BLaER1 (cell line): Measurements from ENCODE around the gene DCST2.

Experiments
- H3K27ac ChIP-seq: shearing (Covaris generic); formaldehyde crosslinking; 2 replicates; pipeline ENCODE4 v1.8.1; 2022
- H3K27me3 ChIP-seq: shearing (Covaris generic); formaldehyde crosslinking; 2 replicates; pipeline ENCODE4 v1.8.1; 2022
- H3K36me3 ChIP-seq: shearing (Covaris generic); formaldehyde crosslinking; 2 replicates; pipeline ENCODE4 v1.8.1; 2022
- H3K4me1 ChIP-seq: shearing (Covaris generic); formaldehyde crosslinking; 2 replicates; pipeline ENCODE4 v1.8.1; 2022
- H3K4me2 ChIP-seq: shearing (Covaris generic); formaldehyde crosslinking; 2 replicates; pipeline ENCODE4 v1.8.1; 2022
- H3K4me3 ChIP-seq: shearing (Covaris generic); formaldehyde crosslinking; 2 replicates; pipeline ENCODE4 v1.8.1; 2022
- H3K9ac ChIP-seq: shearing (Covaris generic); formaldehyde crosslinking; 2 replicates; pipeline ENCODE4 v1.8.1; 2022
- H3K9me3 ChIP-seq: shearing (Covaris generic); formaldehyde crosslinking; 2 replicates; pipeline ENCODE4 v1.8.1; 2022
- H4K20me1 ChIP-seq: shearing (Covaris generic); formaldehyde crosslinking; 2 replicates; pipeline ENCODE4 v1.8.1; 2022
- Cebpa-rat ChIP-seq: shearing (Covaris generic); IDR thresholded peaks from 2 replicates; pipeline ENCODE4 v1.8.1; 2022

DCST2 gene

DNA sequence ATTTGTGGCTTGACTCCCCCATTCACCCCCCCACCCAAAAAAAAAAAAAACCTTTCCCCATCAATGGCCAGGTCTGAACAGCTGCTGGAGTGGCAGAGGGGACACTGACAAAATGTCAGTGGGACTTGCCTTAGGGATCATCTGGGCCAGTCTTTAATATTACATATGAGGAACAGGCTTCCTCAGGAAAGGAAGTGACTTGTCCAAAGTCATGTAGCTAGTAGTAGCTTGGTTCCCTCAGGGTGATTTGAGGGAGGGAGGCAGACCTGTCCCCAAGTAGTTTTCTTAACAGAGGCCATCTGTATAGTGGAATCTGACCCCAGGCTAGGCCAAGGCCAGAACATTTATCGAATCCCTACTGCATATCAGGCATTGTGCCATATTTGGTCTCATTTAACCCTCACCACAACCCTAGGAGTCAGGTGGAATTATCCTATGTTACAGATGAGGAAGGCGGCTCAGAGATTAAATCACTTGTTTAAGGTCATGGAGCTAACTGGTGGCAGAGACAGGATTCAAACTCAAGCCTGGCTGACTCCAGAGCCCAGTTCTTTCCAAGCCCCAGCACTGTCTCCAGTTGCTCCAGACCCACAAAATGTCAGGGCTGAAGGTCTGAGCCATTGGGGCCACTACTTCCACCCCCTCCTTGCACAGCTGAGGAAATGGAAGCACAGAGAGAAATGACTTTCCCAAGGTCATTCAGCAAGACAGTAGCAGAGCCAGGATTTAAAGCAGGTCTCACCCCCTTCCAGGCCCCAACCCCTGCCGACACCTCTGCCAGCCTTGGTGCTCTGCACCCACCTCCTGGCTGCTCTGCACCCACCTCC, 20.6 kb downstream of the DCST2 start:
- H3K9me3 ChIP-seq = no peaks in the 10 kb centered on the region
- H3K4me2 ChIP-seq = peak overlapping the region; percentile 100
- H3K9ac ChIP-seq = peak overlapping the region; percentile 58; the same call in 1 of the 2 replicates
- peaks cover 35% of the 10 kb centered on the region for H3K36me3 ChIP-seq
- no peak overlapping the region for H3K4me3 ChIP-seq
- H3K27ac ChIP-seq = peak overlapping the region; percentile 38
- no peak for TF ChIP-seq Cebpa-rat
- H4K20me1 ChIP-seq = peaks cover 50% of the 10 kb centered on the region; the same call in 1 of the 2 replicates
- H3K27me3 ChIP-seq = no peaks in the 10 kb centered on the region
- H3K4me1 ChIP-seq = peaks cover 97% of the 10 kb centered on the region

DNA sequence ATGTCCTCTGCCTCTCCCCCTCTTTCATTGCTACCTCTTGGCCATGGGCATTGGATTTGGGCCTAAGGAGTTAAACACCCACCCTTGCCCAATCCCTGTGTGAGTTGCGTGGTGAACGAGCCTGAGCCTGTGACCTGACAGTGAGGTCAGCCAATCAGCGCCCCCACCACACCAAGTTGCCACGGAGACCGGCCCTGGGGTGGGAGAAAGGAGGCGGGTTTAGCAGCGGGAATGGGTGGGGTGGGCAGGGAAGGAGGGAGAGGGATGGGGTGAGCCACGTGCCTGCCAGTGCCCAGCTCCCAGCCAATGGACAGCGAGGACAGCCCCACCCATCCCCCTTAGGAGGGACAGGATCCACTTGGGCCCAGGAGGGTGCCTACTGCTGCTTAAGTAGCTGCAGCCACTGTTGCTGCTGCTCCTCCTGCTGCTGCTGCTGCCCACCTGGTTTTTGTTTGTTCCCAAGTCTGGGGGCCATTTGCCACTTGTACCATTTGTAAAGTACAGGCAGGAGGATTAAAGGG, 21.5 kb downstream of the DCST2 start:
- TF ChIP-seq Cebpa-rat = no peak
- Histone ChIP-seq H3K27me3 (no peaks in the 10 kb centered on the region), H3K9ac (no peak overlapping the region), H3K9me3 (no peaks in the 10 kb centered on the region), H3K4me3 (no peak overlapping the region), H4K20me1 (peaks cover 59% of the 10 kb centered on the region; the same call in 1 of the 2 replicates), H3K4me2 (peak overlapping the region; percentile 100), H3K36me3 (peaks cover 35% of the 10 kb centered on the region), H3K4me1 (peaks cover 99% of the 10 kb centered on the region), H3K27ac (peak overlapping the region; percentile 78)

DNA sequence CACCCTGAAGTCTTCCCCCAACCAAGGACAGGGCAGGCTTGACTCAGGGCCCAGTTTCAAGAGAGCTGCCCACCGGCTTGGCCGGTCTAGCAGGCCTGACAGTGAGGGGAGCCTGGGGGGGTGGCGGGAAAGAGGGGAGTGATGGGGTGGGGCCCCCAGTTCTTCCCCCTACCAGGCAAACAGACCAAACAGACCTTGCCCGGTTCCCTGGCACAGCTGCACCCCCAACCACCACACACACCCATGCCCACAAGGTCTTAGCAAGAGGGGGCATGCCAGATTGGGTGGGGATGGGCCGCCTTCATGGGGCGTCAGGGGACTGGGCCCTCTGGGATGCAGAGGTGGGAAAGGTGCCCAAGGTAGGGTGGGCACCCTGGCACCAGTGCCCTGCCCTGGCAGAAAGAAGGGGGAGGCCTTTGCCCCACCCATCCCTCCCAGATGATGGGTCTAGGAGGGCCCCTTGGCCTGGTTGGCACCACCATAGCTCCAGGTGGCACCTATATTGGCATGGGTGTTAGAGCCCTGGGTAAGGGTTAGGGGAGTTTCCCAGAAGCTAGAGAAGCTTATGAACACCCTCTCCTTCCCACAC, 22.1 kb downstream of the DCST2 start:
- peaks cover 99% of the 10 kb centered on the region for H3K4me1 ChIP-seq

DNA sequence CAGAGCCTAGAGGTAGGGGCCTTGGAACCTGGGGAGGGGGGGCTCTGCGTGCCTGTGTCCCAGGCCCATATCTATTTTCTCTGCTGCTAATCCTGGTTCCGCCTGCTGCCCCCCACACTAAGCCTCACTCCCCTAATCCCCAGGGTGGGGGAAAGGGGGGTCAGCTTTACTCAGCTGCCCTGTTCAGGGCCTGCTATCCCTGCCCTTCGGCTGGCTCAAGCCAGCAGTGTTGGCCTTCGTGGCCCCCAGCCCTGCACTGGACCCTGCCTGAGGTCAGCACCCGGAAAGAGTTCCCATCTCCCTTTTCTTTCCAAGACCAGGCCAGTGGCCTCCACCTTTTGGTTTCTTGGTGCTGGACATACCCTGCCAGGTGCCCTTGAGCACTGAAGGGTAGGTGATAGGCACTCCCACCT, 22.6 kb downstream of the DCST2 start:
- Histone ChIP-seq H4K20me1 (peaks cover 53% of the 10 kb centered on the region; the same call in 1 of the 2 replicates), H3K9ac (peak overlapping the region; percentile 65), H3K4me3 (peak overlapping the region; percentile 25; the same call in 1 of the 2 replicates), H3K36me3 (peaks cover 28% of the 10 kb centered on the region), H3K9me3 (no peaks in the 10 kb centered on the region), H3K27me3 (no peaks in the 10 kb centered on the region), H3K4me1 (peaks cover 99% of the 10 kb centered on the region), H3K27ac (peak overlapping the region; percentile 78), H3K4me2 (peak overlapping the region; percentile 100)
- TF ChIP-seq Cebpa-rat = no peak

More for the DNA sequence above, 22.1 kb downstream of the DCST2 start:
- Histone ChIP-seq H3K9me3 (no peaks in the 10 kb centered on the region), H3K36me3 (peaks cover 33% of the 10 kb centered on the region), H3K9ac (0 out of 2 replicates have a peak overlapping the region, but pooled peaks have one; percentile 65), H3K27me3 (no peaks in the 10 kb centered on the region), H3K4me2 (peak overlapping the region; percentile 100), H3K4me3 (peak overlapping the region; percentile 25; the same call in 1 of the 2 replicates), H3K27ac (peak overlapping the region; percentile 78), H4K20me1 (peaks cover 58% of the 10 kb centered on the region; the same call in 1 of the 2 replicates)
- no peak for TF ChIP-seq Cebpa-rat

DNA sequence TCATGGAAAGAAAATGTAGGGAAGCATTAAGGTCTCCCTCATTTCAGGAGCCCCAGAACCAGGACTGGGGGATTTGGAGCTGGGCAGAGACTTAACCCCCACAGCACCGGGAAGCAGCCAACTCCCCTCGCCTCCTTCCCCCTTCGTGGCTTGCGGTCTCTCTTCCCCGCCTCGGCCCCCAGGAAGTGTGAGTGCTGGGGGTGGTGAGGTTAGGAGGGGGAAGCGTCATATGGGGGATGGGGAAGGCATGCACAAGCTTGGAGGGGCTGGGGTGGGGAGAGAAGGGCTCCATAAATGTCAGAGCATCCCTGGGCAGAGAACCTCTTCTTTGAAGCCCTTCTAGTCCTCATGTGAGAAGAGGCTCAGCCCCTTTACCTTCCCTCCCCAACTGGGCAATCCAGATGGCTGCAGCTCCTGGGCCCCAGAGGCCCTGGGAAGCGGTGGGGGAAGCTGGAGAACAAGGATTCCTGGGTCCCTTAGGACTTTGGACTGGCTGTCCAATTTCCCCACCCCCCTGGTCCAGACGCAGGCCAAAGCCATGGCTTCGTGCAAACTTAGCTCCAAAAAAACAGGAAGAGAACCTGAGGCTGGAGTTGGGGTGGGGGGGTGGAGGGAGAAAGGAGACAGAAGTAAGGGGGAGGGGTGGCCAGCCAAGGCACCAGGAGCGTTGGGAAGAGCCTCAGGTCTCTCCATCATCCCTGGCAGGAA, 23.2 kb downstream of the DCST2 start:
- Histone ChIP-seq H3K4me3 (peak overlapping the region; percentile 44), H3K27me3 (no peaks in the 10 kb centered on the region), H3K4me1 (peaks cover 99% of the 10 kb centered on the region), H3K4me2 (peak overlapping the region; percentile 100), H4K20me1 (peaks cover 46% of the 10 kb centered on the region; the same call in 1 of the 2 replicates), H3K36me3 (peaks cover 22% of the 10 kb centered on the region), H3K27ac (peak overlapping the region; percentile 78), H3K9me3 (no peaks in the 10 kb centered on the region), H3K9ac (peak overlapping the region; percentile 65)
- TF ChIP-seq Cebpa-rat = no peak

DNA sequence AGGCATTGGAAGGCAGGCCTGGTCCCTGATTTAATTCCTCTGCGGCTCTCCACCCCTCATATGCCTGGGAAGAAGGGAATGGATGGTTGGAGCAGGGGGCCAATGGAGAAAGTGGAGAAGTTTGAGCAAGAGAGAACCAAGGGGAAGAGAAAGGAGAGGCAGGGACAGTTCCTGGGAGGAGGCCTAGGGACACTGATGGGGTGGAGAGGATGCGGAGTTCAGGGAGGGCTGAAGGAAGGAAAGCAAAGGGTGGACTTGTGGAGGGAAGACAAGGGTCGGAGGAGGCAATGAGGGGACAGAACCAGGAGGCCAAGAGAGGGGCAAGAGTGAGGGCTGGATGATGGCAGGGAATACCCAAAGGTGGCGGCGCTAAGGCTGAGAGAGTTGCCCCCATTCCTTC, 23.8 kb downstream of the DCST2 start:
- Histone ChIP-seq H4K20me1 (peaks cover 40% of the 10 kb centered on the region; the same call in 1 of the 2 replicates), H3K27me3 (no peaks in the 10 kb centered on the region), H3K9ac (peak overlapping the region; percentile 65; the same call in 1 of the 2 replicates), H3K4me3 (peak overlapping the region; percentile 44), H3K27ac (peak overlapping the region; percentile 78), H3K9me3 (no peaks in the 10 kb centered on the region), H3K4me1 (peaks cover 99% of the 10 kb centered on the region), H3K4me2 (peak overlapping the region; percentile 100), H3K36me3 (peaks cover 16% of the 10 kb centered on the region)
- no peak for TF ChIP-seq Cebpa-rat

DNA sequence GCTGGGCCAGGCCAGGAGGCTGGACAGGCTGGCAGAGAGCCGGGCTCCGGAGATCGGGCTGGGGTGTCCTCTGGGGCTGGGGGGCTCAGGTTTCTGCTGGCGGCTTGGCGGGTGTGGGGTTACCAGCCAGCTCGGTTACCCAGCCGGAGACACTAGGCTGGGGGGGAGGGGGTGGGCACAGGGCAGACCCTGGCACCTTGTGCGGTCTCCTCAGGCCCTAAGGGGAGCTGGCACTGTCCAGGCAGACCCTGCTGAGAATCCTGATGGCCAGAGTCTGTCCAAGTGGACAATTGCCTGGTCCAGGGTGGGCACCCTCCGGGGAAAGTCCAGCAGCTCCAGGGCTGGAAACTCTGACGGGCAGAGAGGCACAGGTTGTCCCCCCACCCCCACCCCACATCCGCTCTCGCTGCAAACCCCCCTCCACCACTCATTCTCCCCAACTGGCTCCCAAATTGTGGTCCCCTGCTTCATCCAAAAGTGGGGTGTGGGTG, 24.3 kb downstream of the DCST2 start:
- peaks cover 35% of the 10 kb centered on the region; the same call in 1 of the 2 replicates for H4K20me1 ChIP-seq
- H3K4me2 ChIP-seq = peak overlapping the region; percentile 100
- H3K9me3 ChIP-seq = no peaks in the 10 kb centered on the region
- TF ChIP-seq Cebpa-rat = no peak
- peak overlapping the region; percentile 98 for H3K27ac ChIP-seq
- H3K4me3 ChIP-seq = peak overlapping the region; percentile 44; the same call in 1 of the 2 replicates
- H3K9ac ChIP-seq = peak overlapping the region; percentile 71; the same call in 1 of the 2 replicates
- H3K36me3 ChIP-seq = peaks cover 11% of the 10 kb centered on the region
- no peaks in the 10 kb centered on the region for H3K27me3 ChIP-seq
- peaks cover 99% of the 10 kb centered on the region for H3K4me1 ChIP-seq

DNA sequence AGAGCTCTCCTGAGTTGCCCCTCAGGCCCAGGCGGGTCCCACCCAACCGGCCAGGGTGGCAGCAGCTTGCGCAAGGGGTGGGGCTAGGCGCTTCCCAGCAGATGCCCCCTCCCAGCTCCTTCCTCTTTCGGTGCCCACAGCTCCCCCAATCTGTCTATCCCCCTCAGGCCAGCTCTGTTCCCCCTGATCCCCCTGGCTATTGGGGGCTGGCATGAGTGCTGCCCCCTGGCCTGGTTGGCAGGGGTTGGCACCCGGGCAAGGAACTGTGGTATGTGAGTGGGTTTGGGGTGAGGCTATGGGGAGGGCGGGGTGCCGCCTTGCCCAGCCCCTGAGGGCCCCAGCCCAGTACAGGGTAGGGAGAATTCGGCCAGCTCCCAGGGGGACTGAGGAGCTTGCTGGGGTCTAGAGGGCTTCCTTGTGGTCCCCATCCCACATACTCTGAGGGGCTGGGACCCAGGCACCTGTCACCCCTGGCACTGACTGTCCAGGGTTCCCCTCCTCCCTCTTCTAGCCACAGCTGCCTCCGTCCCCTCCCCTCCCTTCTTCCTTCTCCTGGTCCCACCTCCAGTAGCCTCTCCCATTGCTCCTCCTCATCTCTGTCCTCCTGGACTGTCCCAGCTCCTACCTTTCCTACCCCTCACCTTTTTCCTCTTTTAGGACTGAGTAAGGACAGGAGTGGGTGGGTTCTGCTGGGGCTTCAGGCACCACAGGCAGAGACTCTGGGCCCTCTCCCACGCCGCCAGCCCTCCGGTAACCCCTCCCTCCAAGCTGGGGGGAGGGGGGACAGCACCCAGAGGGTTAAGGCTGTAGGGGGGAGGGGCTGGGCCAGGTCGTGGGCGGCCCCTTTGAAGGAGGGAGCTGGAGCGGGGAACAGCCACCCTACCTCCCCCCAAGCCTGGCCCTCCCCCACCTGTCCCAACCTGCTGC, 25.3 kb downstream of the DCST2 start:
- no peaks in the 10 kb centered on the region for H3K9me3 ChIP-seq
- peak overlapping the region; percentile 95; the same call in 1 of the 2 replicates for H3K4me3 ChIP-seq
- peaks cover 5% of the 10 kb centered on the region for H3K36me3 ChIP-seq
- no peaks in the 10 kb centered on the region for H3K27me3 ChIP-seq
- H3K4me2 ChIP-seq = peak overlapping the region; percentile 100
- peak overlapping the region; percentile 98 for H3K27ac ChIP-seq
- TF ChIP-seq Cebpa-rat = no peak
- H3K4me1 ChIP-seq = peaks cover 92% of the 10 kb centered on the region
- peak overlapping the region; percentile 71 for H3K9ac ChIP-seq
- H4K20me1 ChIP-seq = peaks cover 29% of the 10 kb centered on the region; the same call in 1 of the 2 replicates
